AG04450 (cell line): ENCODE results near the gene PCNX2. TPM values are rescaled to one million over a fixed set of nuclear protein-coding genes. Genes with fewer than 3 reads are reported as not detected.

Experiments used
- CTCF ChIA-PET: fragments of 300-600, 350-600 bp; formaldehyde crosslinking; extraction: SDS; loops from one replicate; lab custom pipeline; 2022; ENCODE audit warnings: antibody characterized with exemption, inconsistent platforms; lab: Charles Lee
- POLR2A ChIA-PET: fragments of 350-600 bp; formaldehyde crosslinking; extraction: SDS; loops from one replicate; lab custom pipeline; 2021; ENCODE audit warnings: antibody characterized with exemption, inconsistent platforms; lab: Yijun Ruan, JAX
- DNase-seq: peaks from one replicate; pipeline ENCODE4 v3.0.0-alpha.2; 2011; ENCODE audit warnings: low read depth, low spot score
- H3K27ac ChIP-seq: one replicate; pipeline ENCODE4 v1.5.1; 2012; ENCODE audit warnings: low read depth, low read length, control low read depth
- H3K27me3 ChIP-seq: one replicate; pipeline ENCODE4 v1.6.0; 2012; ENCODE audit warnings: low read length; ENCODE audit not compliant: control insufficient read depth, insufficient read depth
- H3K4me3 ChIP-seq: 2 replicates; pipeline ENCODE4 v1.5.1; 2011; ENCODE audit warnings: mild to moderate bottlenecking, low read depth, low read length, control low read depth
- H3K9me3 ChIP-seq: 2 replicates; pipeline ENCODE4 v1.5.1; 2012; ENCODE audit warnings: low read length; ENCODE audit not compliant: control insufficient read depth, insufficient read depth
- polyA plus RNA-seq: library from polyadenylated mRNA; depleted of rRNA; stranded (reverse); fragments of >200 nt; gene quantifications from 2 replicates; pipeline ENCODE4 v1.2.3, GENCODE V29; 2011
- TF ChIP-seq, protein P1 (sequence below): IDR thresholded peaks from 2 replicates; pipeline ENCODE4 v1.5.1; 2011; ENCODE audit warnings: low read depth, low read length, control low read depth, inconsistent platforms

PCNX2 gene
- polyA plus RNA-seq, 1 experiment, result 29.8 TPM

GRCh38 chr1:233340031-233340555 lies 44.6 kb upstream of the PCNX2 start:
- H3K27me3 ChIP-seq, result no peaks in the 10 kb centered on the region
- POLR2A ChIA-PET, result no interaction called here
- H3K4me3 ChIP-seq, result no peak overlapping the region
- no peak for DNase-seq
- H3K27ac ChIP-seq, result no peak overlapping the region
- no peaks in the 10 kb centered on the region for H3K9me3 ChIP-seq
- TF ChIP-seq, protein P1, sequence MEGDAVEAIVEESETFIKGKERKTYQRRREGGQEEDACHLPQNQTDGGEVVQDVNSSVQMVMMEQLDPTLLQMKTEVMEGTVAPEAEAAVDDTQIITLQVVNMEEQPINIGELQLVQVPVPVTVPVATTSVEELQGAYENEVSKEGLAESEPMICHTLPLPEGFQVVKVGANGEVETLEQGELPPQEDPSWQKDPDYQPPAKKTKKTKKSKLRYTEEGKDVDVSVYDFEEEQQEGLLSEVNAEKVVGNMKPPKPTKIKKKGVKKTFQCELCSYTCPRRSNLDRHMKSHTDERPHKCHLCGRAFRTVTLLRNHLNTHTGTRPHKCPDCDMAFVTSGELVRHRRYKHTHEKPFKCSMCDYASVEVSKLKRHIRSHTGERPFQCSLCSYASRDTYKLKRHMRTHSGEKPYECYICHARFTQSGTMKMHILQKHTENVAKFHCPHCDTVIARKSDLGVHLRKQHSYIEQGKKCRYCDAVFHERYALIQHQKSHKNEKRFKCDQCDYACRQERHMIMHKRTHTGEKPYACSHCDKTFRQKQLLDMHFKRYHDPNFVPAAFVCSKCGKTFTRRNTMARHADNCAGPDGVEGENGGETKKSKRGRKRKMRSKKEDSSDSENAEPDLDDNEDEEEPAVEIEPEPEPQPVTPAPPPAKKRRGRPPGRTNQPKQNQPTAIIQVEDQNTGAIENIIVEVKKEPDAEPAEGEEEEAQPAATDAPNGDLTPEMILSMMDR, result no peak
- CTCF ChIA-PET, result interaction anchor here (0.6 to 1.2 kb wide), 2 partner anchors 24 to 968 kb away, joined by 3 read pairs; no protein-coding TSS in a partner anchor

DNA sequence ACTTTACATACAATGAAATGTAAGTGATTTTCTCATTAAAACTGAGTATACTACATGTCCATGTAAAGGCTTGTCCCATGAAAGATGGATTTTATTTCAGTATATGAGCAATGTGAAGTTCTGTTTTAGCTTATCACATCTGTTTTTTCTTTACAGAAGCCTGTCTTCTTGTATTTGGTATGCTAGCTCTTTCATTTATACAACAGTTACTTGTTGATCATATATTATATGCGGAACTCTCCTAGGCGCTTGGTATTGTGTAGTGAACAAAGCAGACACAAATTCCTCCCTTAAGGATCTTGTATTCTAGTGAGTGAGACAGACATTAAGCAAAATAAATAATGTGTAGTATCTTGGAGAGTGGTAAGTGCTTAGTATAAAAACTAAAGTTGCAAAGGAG lies 42.6 kb upstream of the PCNX2 start:
- no peak for DNase-seq
- ChIA-PET CTCF (interaction anchor here (1.0 kb wide), 1 partner anchor 33 kb away, joined by 4 read pairs; no protein-coding TSS in a partner anchor), POLR2A (no interaction called here)
- Histone ChIP-seq H3K27me3 (no peaks in the 10 kb centered on the region), H3K4me3 (no peak overlapping the region), H3K9me3 (no peaks in the 10 kb centered on the region), H3K27ac (no peak overlapping the region)
- TF ChIP-seq, protein P1, result no peak

- no peak overlapping the region for H3K4me3 ChIP-seq
- TF ChIP-seq, protein P1, result no peak
- CTCF ChIA-PET, result interaction anchor here (1.0 kb wide), 1 partner anchor 32 kb away, joined by 4 read pairs; no protein-coding TSS in a partner anchor
- H3K9me3 ChIP-seq, result no peaks in the 10 kb centered on the region
- H3K27ac ChIP-seq, result no peak overlapping the region
- H3K27me3 ChIP-seq, result no peaks in the 10 kb centered on the region
- no peak for DNase-seq
- POLR2A ChIA-PET, result no interaction called here
Measured at GRCh38 chr1:233337505-233337904, 42.0 kb upstream of the PCNX2 start.

GRCh38 chr1:233336554-233337456 lies 41.3 kb upstream of the PCNX2 start:
- Histone ChIP-seq H3K4me3 (no peak overlapping the region), H3K27me3 (no peaks in the 10 kb centered on the region), H3K9me3 (no peaks in the 10 kb centered on the region), H3K27ac (no peak overlapping the region)
- POLR2A ChIA-PET, result no interaction called here
- CTCF ChIA-PET, result interaction anchor here (0.9 to 1.0 kb wide), 2 partner anchors 27 to 32 kb away, joined by 3 to 4 read pairs; no protein-coding TSS in a partner anchor
- DNase-seq, result no peak
- TF ChIP-seq, protein P1, result no peak

DNA sequence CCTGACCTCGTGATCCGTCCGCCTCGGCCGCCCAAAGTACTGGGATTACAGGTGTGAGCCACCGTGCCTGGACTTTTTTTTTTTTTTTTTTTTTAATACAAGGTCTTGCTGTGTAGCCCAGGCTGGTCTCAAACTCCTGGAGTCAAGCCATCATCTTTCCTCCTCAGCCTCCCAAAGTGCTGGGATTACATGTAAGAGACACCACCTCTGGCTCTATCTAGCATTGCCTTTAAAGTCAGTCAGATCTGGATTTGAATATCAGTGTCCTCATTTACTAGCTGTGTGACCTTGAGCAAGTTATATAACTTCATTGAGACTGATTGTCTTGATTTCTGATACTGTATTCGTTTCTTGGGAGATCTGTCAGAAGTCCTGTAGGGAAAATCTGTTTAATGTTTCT lies 38.6 kb upstream of the PCNX2 start:
- Histone ChIP-seq H3K9me3 (no peaks in the 10 kb centered on the region), H3K4me3 (no peak overlapping the region), H3K27ac (no peak overlapping the region), H3K27me3 (peaks cover 7% of the 10 kb centered on the region)
- TF ChIP-seq, protein P1, result no peak
- POLR2A ChIA-PET, result no interaction called here
- CTCF ChIA-PET, result no interaction called here
- no peak for DNase-seq
